ENCODE measurements around the gene MRM1. TPM values are rescaled to one million over a fixed set of nuclear protein-coding genes. Genes with fewer than 3 reads are reported as not detected.

Gene MRM1
- total RNA-seq, 1 donor from 2014 or later, result 4.2 TPM

- no peak overlapping the region for H3K4me3 ChIP-seq (ENCODE audit: low read length in 3 of 3)
- H3K27ac ChIP-seq (ENCODE audit: low read depth, low read length), result no peak overlapping the region
- H3K9ac ChIP-seq (ENCODE audit: low read depth in 1 of 3, low read length in 3 of 3), result no peak overlapping the region
- H3K36me3 ChIP-seq (ENCODE audit: control insufficient read depth in 3 of 3, insufficient read depth in 3 of 3, low read length in 3 of 3), result no peaks in the 10 kb centered on the region
- peaks cover 0 to 5% (median 3%) of the 10 kb centered on the region in 3 donors for H3K4me1 ChIP-seq (ENCODE audit: control insufficient read depth in 3 of 3, insufficient read depth in 3 of 3, low read length in 3 of 3)
- no peaks in the 10 kb centered on the region for H3K9me3 ChIP-seq (ENCODE audit: control insufficient read depth in 3 of 3, low read length in 3 of 3)
- H3K27me3 ChIP-seq (ENCODE audit: control insufficient read depth in 3 of 3, insufficient read depth in 3 of 3, low read length in 3 of 3), result peaks cover 0 to 11% (median 3%) of the 10 kb centered on the region in 3 donors
These were observed 23.8 kb downstream of the MRM1 start for GRCh38 chr17:36625188-36625587.

- peaks cover 5 to 21% (median 7%) of the 10 kb centered on the region in 3 donors for H3K27me3 ChIP-seq (ENCODE audit: control insufficient read depth in 3 of 3, insufficient read depth in 3 of 3, low read length in 3 of 3)
- no peak overlapping the region for H3K27ac ChIP-seq (ENCODE audit: low read depth, low read length)
These were observed 25.7 kb downstream of the MRM1 start for GRCh38 chr17:36627101-36627500.

GRCh38 chr17:36628576-36628975 is 27.2 kb downstream of the MRM1 start:
- peaks cover 7 to 35% (median 10%) of the 10 kb centered on the region in 3 donors for H3K27me3 ChIP-seq (ENCODE audit: control insufficient read depth in 3 of 3, insufficient read depth in 3 of 3, low read length in 3 of 3)
- H3K4me3 ChIP-seq (ENCODE audit: low read length in 3 of 3), result no peak overlapping the region
- no peaks in the 10 kb centered on the region for H3K9me3 ChIP-seq (ENCODE audit: control insufficient read depth in 3 of 3, low read length in 3 of 3)
- H3K9ac ChIP-seq (ENCODE audit: low read depth in 1 of 3, low read length in 3 of 3), result no peak overlapping the region
- H3K27ac ChIP-seq (ENCODE audit: low read depth, low read length), result no peak overlapping the region
- no peaks in the 10 kb centered on the region for H3K36me3 ChIP-seq (ENCODE audit: control insufficient read depth in 3 of 3, insufficient read depth in 3 of 3, low read length in 3 of 3)
- H3K4me1 ChIP-seq (ENCODE audit: control insufficient read depth in 3 of 3, insufficient read depth in 3 of 3, low read length in 3 of 3), result peaks cover 0 to 11% (median 3%) of the 10 kb centered on the region in 3 donors

More at GRCh38 chr17:36627101-36627500, 25.7 kb downstream of the MRM1 start:
- no peak overlapping the region for H3K4me3 ChIP-seq (ENCODE audit: low read length in 3 of 3)
- no peaks in the 10 kb centered on the region for H3K36me3 ChIP-seq (ENCODE audit: control insufficient read depth in 3 of 3, insufficient read depth in 3 of 3, low read length in 3 of 3)
- H3K9me3 ChIP-seq (ENCODE audit: control insufficient read depth in 3 of 3, low read length in 3 of 3), result no peaks in the 10 kb centered on the region
- no peak overlapping the region for H3K9ac ChIP-seq (ENCODE audit: low read depth in 1 of 3, low read length in 3 of 3)
- peaks cover 0 to 5% (median 3%) of the 10 kb centered on the region in 3 donors for H3K4me1 ChIP-seq (ENCODE audit: control insufficient read depth in 3 of 3, insufficient read depth in 3 of 3, low read length in 3 of 3)

GRCh38 chr17:36629252-36629847 is 28.0 kb downstream of the MRM1 start:
- no peaks in the 10 kb centered on the region for H3K9me3 ChIP-seq (ENCODE audit: control insufficient read depth in 3 of 3, low read length in 3 of 3)
- peaks cover 7 to 36% (median 14%) of the 10 kb centered on the region in 3 donors for H3K27me3 ChIP-seq (ENCODE audit: control insufficient read depth in 3 of 3, insufficient read depth in 3 of 3, low read length in 3 of 3)
- no peak overlapping the region for H3K27ac ChIP-seq (ENCODE audit: low read depth, low read length)
- no peak overlapping the region for H3K4me3 ChIP-seq (ENCODE audit: low read length in 3 of 3)
- H3K36me3 ChIP-seq (ENCODE audit: control insufficient read depth in 3 of 3, insufficient read depth in 3 of 3, low read length in 3 of 3), result no peaks in the 10 kb centered on the region
- H3K4me1 ChIP-seq (ENCODE audit: control insufficient read depth in 3 of 3, insufficient read depth in 3 of 3, low read length in 3 of 3), result peaks cover 0 to 11% (median 3%) of the 10 kb centered on the region in 3 donors
- no peak overlapping the region for H3K9ac ChIP-seq (ENCODE audit: low read depth in 1 of 3, low read length in 3 of 3)

GRCh38 chr17:36629970-36630502 is 28.7 kb downstream of the MRM1 start:
- no peak overlapping the region for H3K27ac ChIP-seq (ENCODE audit: low read depth, low read length)
- no peaks in the 10 kb centered on the region for H3K9me3 ChIP-seq (ENCODE audit: control insufficient read depth in 3 of 3, low read length in 3 of 3)
- peaks cover 0 to 11% (median 3%) of the 10 kb centered on the region in 3 donors for H3K4me1 ChIP-seq (ENCODE audit: control insufficient read depth in 3 of 3, insufficient read depth in 3 of 3, low read length in 3 of 3)
- no peaks in the 10 kb centered on the region for H3K36me3 ChIP-seq (ENCODE audit: control insufficient read depth in 3 of 3, insufficient read depth in 3 of 3, low read length in 3 of 3)
- H3K27me3 ChIP-seq (ENCODE audit: control insufficient read depth in 3 of 3, insufficient read depth in 3 of 3, low read length in 3 of 3), result peaks cover 7 to 38% (median 19%) of the 10 kb centered on the region in 3 donors
- H3K4me3 ChIP-seq (ENCODE audit: low read length in 3 of 3), result no peak overlapping the region
- no peak overlapping the region for H3K9ac ChIP-seq (ENCODE audit: low read depth in 1 of 3, low read length in 3 of 3)

- H3K4me3 ChIP-seq (ENCODE audit: low read length in 3 of 3), result no peak overlapping the region
- H3K4me1 ChIP-seq (ENCODE audit: control insufficient read depth in 3 of 3, insufficient read depth in 3 of 3, low read length in 3 of 3), result peaks cover 0 to 11% (median 3%) of the 10 kb centered on the region in 3 donors
- H3K9ac ChIP-seq (ENCODE audit: low read depth in 1 of 3, low read length in 3 of 3), result no peak overlapping the region
- no peaks in the 10 kb centered on the region for H3K36me3 ChIP-seq (ENCODE audit: control insufficient read depth in 3 of 3, insufficient read depth in 3 of 3, low read length in 3 of 3)
- H3K27ac ChIP-seq (ENCODE audit: low read depth, low read length), result no peak overlapping the region
- peaks cover 7 to 44% (median 23%) of the 10 kb centered on the region in 3 donors for H3K27me3 ChIP-seq (ENCODE audit: control insufficient read depth in 3 of 3, insufficient read depth in 3 of 3, low read length in 3 of 3)
- no peaks in the 10 kb centered on the region for H3K9me3 ChIP-seq (ENCODE audit: control insufficient read depth in 3 of 3, low read length in 3 of 3)
These were observed 29.6 kb downstream of the MRM1 start for GRCh38 chr17:36631022-36631421.

- Histone ChIP-seq H3K9me3 (ENCODE audit: control insufficient read depth in 3 of 3, low read length in 3 of 3) (no peaks in the 10 kb centered on the region), H3K4me1 (ENCODE audit: control insufficient read depth in 3 of 3, insufficient read depth in 3 of 3, low read length in 3 of 3) (peaks cover 0 to 11% (median 3%) of the 10 kb centered on the region in 3 donors), H3K9ac (ENCODE audit: low read depth in 1 of 3, low read length in 3 of 3) (no peak overlapping the region), H3K27me3 (ENCODE audit: control insufficient read depth in 3 of 3, insufficient read depth in 3 of 3, low read length in 3 of 3) (peaks cover 19 to 51% (median 35%) of the 10 kb centered on the region in 3 donors), H3K27ac (ENCODE audit: low read depth, low read length) (no peak overlapping the region), H3K4me3 (ENCODE audit: low read length in 3 of 3) (no peak overlapping the region), H3K36me3 (ENCODE audit: control insufficient read depth in 3 of 3, insufficient read depth in 3 of 3, low read length in 3 of 3) (no peaks in the 10 kb centered on the region)
These were observed 31.8 kb downstream of the MRM1 start for GRCh38 chr17:36632916-36633771.

GRCh38 chr17:36640346-36640745 is 39.0 kb downstream of the MRM1 start:
- Histone ChIP-seq H3K27ac (ENCODE audit: low read depth, low read length) (no peak overlapping the region), H3K36me3 (ENCODE audit: control insufficient read depth in 3 of 3, insufficient read depth in 3 of 3, low read length in 3 of 3) (no peaks in the 10 kb centered on the region), H3K27me3 (ENCODE audit: control insufficient read depth in 3 of 3, insufficient read depth in 3 of 3, low read length in 3 of 3) (peaks cover 76 to 80% (median 76%) of the 10 kb centered on the region in 3 donors), H3K4me1 (ENCODE audit: control insufficient read depth in 3 of 3, insufficient read depth in 3 of 3, low read length in 3 of 3) (peaks cover 0 to 16% (median 11%) of the 10 kb centered on the region in 3 donors), H3K9ac (ENCODE audit: low read depth in 1 of 3, low read length in 3 of 3) (no peak overlapping the region), H3K4me3 (ENCODE audit: low read length in 3 of 3) (no peak overlapping the region), H3K9me3 (ENCODE audit: control insufficient read depth in 3 of 3, low read length in 3 of 3) (no peaks in the 10 kb centered on the region)

GRCh38 chr17:36640836-36641235 is 39.5 kb downstream of the MRM1 start:
- Histone ChIP-seq H3K27me3 (ENCODE audit: control insufficient read depth in 3 of 3, insufficient read depth in 3 of 3, low read length in 3 of 3) (peaks cover 76 to 80% (median 80%) of the 10 kb centered on the region in 3 donors), H3K9me3 (ENCODE audit: control insufficient read depth in 3 of 3, low read length in 3 of 3) (no peaks in the 10 kb centered on the region), H3K9ac (ENCODE audit: low read depth in 1 of 3, low read length in 3 of 3) (no peak overlapping the region)

More at GRCh38 chr17:36640836-36641235, 39.5 kb downstream of the MRM1 start:
- H3K4me1 ChIP-seq (ENCODE audit: control insufficient read depth in 3 of 3, insufficient read depth in 3 of 3, low read length in 3 of 3), result peaks cover 0 to 16% (median 11%) of the 10 kb centered on the region in 3 donors
- no peaks in the 10 kb centered on the region for H3K36me3 ChIP-seq (ENCODE audit: control insufficient read depth in 3 of 3, insufficient read depth in 3 of 3, low read length in 3 of 3)
- H3K27ac ChIP-seq (ENCODE audit: low read depth, low read length), result no peak overlapping the region
- no peak overlapping the region for H3K4me3 ChIP-seq (ENCODE audit: low read length in 3 of 3)

Measured in skeletal muscle tissue (tissue), 4 donors.